Keratinocyte (primary cell): Measurements from ENCODE around the gene CTRB1. TPM values are rescaled to one million over a fixed set of nuclear protein-coding genes. Genes with fewer than 3 reads are reported as not detected.
"Not testable (repeated sequence)": the region's sequence is repeated elsewhere in the genome, so short reads cannot be mapped to it uniquely, and the experiment has no call there.

Source experiments
- DNase-seq: peaks from one replicate; pipeline ENCODE4 v3.0.0-alpha.2; 2011; ENCODE audit warnings: low read depth, missing footprints, low spot score
- FAIRE-seq: peaks from 2 replicates; lab custom pipeline; 2011; peaks lifted over from hg19 to GRCh38; lab: Jason Lieb, UNC
- H2AFZ ChIP-seq: 2 replicates; pipeline ENCODE4 v1.6.0; 2012; ENCODE audit warnings: low read length, control low read depth, inconsistent platforms; ENCODE audit not compliant: control insufficient read depth
- H3K27ac ChIP-seq: 2 replicates; pipeline ENCODE4 v1.5.1; 2011; ENCODE audit warnings: low read length; ENCODE audit not compliant: control insufficient read depth, insufficient read depth
- H3K27me3 ChIP-seq: 3 replicates; pipeline ENCODE4 v1.6.0; 2011; ENCODE audit warnings: low read length; ENCODE audit not compliant: control insufficient read depth, insufficient read depth; ENCODE audit errors: extremely low read depth
- H3K36me3 ChIP-seq, 2 experiments: 2 replicates in 1 of 2; 3 replicates in 1 of 2; pipeline ENCODE4 v1.5.1; 2011; ENCODE audit warnings: low read length in 2 of 2, mild to moderate bottlenecking in 1 of 2; ENCODE audit not compliant: control insufficient read depth in 2 of 2, insufficient read depth in 2 of 2; ENCODE audit errors: extremely low read depth in 1 of 2
- H3K4me1 ChIP-seq: 3 replicates; pipeline ENCODE4 v1.5.1; 2011; ENCODE audit warnings: low read length; ENCODE audit not compliant: control insufficient read depth, insufficient read depth; ENCODE audit errors: extremely low read depth
- H3K4me2 ChIP-seq: 3 replicates; pipeline ENCODE4 v1.6.0; 2011; ENCODE audit warnings: low read depth, low read length; ENCODE audit not compliant: control insufficient read depth, insufficient read depth; ENCODE audit errors: extremely low read depth
- H3K4me3 ChIP-seq, 3 experiments: fragments of 200-600 bp in 1 of 3; sonication (generic) in 1 of 3; 2 replicates in 2 of 3; 3 replicates in 1 of 3; pipeline ENCODE4 v1.5.1; 2011 to 2016; ENCODE audit warnings: low read length in 3 of 3, mild to moderate bottlenecking in 3 of 3, control low read depth in 2 of 3, inconsistent platforms in 1 of 3, low read depth in 1 of 3, mixed read lengths in 1 of 3, mixed run types in 1 of 3, moderate library complexity in 1 of 3; ENCODE audit not compliant: control insufficient read depth in 2 of 3, insufficient read depth in 2 of 3; ENCODE audit errors: extremely low read depth in 1 of 3
- H3K79me2 ChIP-seq: 2 replicates; pipeline ENCODE4 v1.6.0; 2012; ENCODE audit warnings: low read length; ENCODE audit not compliant: control insufficient read depth, insufficient read depth
- H3K9ac ChIP-seq: 3 replicates; pipeline ENCODE4 v1.6.0; 2011; ENCODE audit warnings: low read length; ENCODE audit not compliant: control insufficient read depth, insufficient read depth; ENCODE audit errors: extremely low read depth
- H3K9me1 ChIP-seq: 3 replicates; pipeline ENCODE4 v1.6.0; 2011; ENCODE audit warnings: low read length; ENCODE audit not compliant: control insufficient read depth, insufficient read depth; ENCODE audit errors: extremely low read depth
- H3K9me3 ChIP-seq: 2 replicates; pipeline ENCODE4 v1.5.1; 2012; ENCODE audit warnings: low read depth, low read length; ENCODE audit not compliant: control insufficient read depth
- H4K20me1 ChIP-seq: 3 replicates; pipeline ENCODE4 v1.6.0; 2011; ENCODE audit warnings: low read length; ENCODE audit not compliant: control insufficient read depth, insufficient read depth; ENCODE audit errors: extremely low read depth
- CTCF ChIP-seq, 3 experiments: IDR thresholded peaks in 1 of 3; conservative IDR thresholded peaks in 1 of 3; optimal IDR thresholded peaks in 1 of 3; 2 replicates in 2 of 3; 3 replicates in 1 of 3; pipeline versions ENCODE3 to v1.5.1; 2011; ENCODE audit warnings: low read length in 3 of 3, mild to moderate bottlenecking in 3 of 3, moderate library complexity in 2 of 3, control low read depth in 1 of 3, inconsistent platforms in 1 of 3; ENCODE audit not compliant: insufficient read depth in 2 of 3; ENCODE audit errors: extremely low read depth in 1 of 3
- EZH2 ChIP-seq: IDR thresholded peaks from one replicate; pipeline ENCODE4 v1.6.1; 2012; ENCODE audit warnings: inconsistent platforms, mild to moderate bottlenecking, low read length, moderate library complexity
- dilution Hi-C: fragments of 300-500 bp; cut with MboI; formaldehyde crosslinking; loops from one replicate; pipeline ENCODE4 v1.7.0; 2020; ENCODE audit warnings: low sequenced_read_pairs; ENCODE audit not compliant: extremely low pct_ligation_motif_present
- polyA plus RNA-seq, 5 experiments: library from polyadenylated mRNA; depleted of rRNA in 3 of 5; stranded (reverse) in 3 of 5; stranded (forward) in 1 of 5; unstranded in 1 of 5; fragments of >200 nt; gene quantifications; 1 replicate in 1 of 5; 2 replicates in 3 of 5; 3 replicates in 1 of 5; pipeline versions ENCODE4 v1.2.1 to v1.2.3, GENCODE V29; 2011 to 2012; ENCODE audit warnings: missing spikeins in 2 of 5, low read depth in 1 of 5, low replicate concordance in 1 of 5

Gene CTRB1
- polyA plus RNA-seq, 1 donor (not counting 4 experiments of a cell fraction or from before 2014, with no cell fraction given) = not detected

DNA sequence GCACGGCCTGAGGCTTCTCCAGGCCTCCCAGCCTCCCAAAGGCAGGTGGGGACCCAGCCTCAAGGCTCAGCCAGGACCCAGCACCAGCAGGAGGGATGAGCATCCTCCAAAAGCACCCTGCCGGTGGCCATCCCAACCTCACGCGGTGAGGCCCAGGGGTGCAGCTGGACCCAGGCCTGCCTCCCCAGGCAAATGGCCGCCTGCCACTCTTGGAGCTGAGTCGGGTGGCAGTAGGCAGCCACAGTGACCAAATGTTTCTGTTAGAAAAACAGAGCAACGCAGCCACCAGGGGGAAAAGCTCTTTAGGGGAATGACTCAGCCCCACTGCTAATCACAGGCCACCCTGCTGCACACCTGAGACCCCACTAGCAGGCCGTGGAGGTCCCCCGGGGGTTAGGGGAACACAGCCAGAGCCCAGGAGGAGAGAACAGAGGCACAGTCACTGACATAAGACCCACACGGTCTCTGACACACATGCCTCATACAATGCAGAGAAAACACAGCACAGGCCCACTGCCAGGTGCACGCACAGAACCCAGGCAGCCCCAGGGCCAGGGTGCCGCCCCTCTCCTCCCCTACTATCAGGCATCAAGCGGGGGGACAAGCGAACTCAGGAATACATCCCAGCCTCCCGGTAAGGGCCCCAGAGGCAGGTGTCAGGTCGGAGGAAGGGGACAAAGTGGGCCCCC is 20.2 kb downstream of the CTRB1 start:
- DNase-seq = no peak
- H3K9me3 ChIP-seq = no peaks in the 10 kb centered on the region
- no peaks in the 10 kb centered on the region for H3K9me1 ChIP-seq
- H3K36me3 ChIP-seq = peaks cover 46 to 61% of the 10 kb centered on the region in 2 experiments
- H3K4me1 ChIP-seq = peaks cover 28% of the 10 kb centered on the region
- peak overlapping the region; percentile 41 for H3K9ac ChIP-seq
- H3K4me3 ChIP-seq = no peak overlapping the region
- peak overlapping the region; percentile 40 for H3K27ac ChIP-seq
- dilution Hi-C loops = loop anchor here (25.0 kb wide), 1 partner anchor 148 kb away; no protein-coding TSS in a partner anchor
- TF ChIP-seq EZH2 (no peak), CTCF (optimal IDR thresholded peaks at IDR 0.05 in 1 of 3, IDR thresholded peaks at IDR 0.05 in 1 of 3, conservative IDR thresholded peaks at IDR 0.05 in 1 of 3; ENCODE audit: extremely low read depth in 1 of 3, insufficient read depth in 2 of 3, low read length in 3 of 3) (peak in 2 of 3 experiments; percentile 16 to 25)
- no peak for FAIRE-seq
- H4K20me1 ChIP-seq = peaks cover 12% of the 10 kb centered on the region
- peak overlapping the region; percentile 17 for H3K4me2 ChIP-seq
- peaks cover 91% of the 10 kb centered on the region for H3K79me2 ChIP-seq
- H3K27me3 ChIP-seq = no peaks in the 10 kb centered on the region
- no peak overlapping the region for H2AFZ ChIP-seq

DNA sequence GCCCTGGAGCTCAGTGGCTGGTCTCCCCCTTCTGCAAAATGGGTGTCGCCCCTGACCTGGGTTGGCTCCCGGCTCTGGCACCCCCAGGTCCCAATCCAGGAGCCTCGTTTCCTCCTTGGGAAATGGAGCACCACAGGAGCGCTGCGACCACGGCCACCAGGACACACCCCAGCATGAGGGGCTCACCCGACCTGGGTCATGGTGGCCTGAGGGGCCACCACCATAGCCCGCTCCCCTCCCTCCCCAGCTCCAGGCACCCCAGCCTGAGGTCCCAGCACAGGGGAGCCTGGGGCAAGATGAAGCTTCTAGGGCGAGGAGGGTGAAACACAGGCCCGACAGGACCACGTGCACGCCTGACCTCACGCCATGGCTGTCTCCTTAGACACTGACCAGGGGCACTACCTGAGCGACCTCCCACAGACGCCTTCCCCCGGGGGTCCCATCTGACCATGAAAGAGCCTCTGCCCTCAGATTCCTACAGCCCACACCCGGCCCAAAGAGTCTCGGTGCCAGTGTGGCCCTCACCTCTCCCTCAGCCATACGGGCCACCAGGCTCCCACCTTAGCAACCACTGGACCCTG is 20.8 kb downstream of the CTRB1 start:
- Histone ChIP-seq H3K27ac (no peak overlapping the region), H3K9ac (peak overlapping the region; percentile 4)
- DNase-seq = no peak

GRCh38 chr16:75240633-75241032 is 21.8 kb downstream of the CTRB1 start:
- H3K27ac ChIP-seq = not testable (repeated sequence)

More for the DNA sequence above, 20.8 kb downstream of the CTRB1 start:
- no peak overlapping the region for H3K4me2 ChIP-seq
- dilution Hi-C loops = loop anchor here (25.0 kb wide), 1 partner anchor 148 kb away; no protein-coding TSS in a partner anchor
- H3K36me3 ChIP-seq = peaks cover 45 to 61% of the 10 kb centered on the region in 2 experiments
- H3K9me1 ChIP-seq = no peaks in the 10 kb centered on the region
- H3K79me2 ChIP-seq = peaks cover 93% of the 10 kb centered on the region
- peaks cover 12% of the 10 kb centered on the region for H4K20me1 ChIP-seq
- no peak for TF ChIP-seq CTCF (optimal IDR thresholded peaks at IDR 0.05 in 1 of 3, IDR thresholded peaks at IDR 0.05 in 1 of 3, conservative IDR thresholded peaks at IDR 0.05 in 1 of 3; ENCODE audit: extremely low read depth in 1 of 3, insufficient read depth in 2 of 3, low read length in 3 of 3)
- no peak for TF ChIP-seq EZH2
- H3K4me3 ChIP-seq = no peak overlapping the region
- H3K4me1 ChIP-seq = peaks cover 28% of the 10 kb centered on the region
- H2AFZ ChIP-seq = no peak overlapping the region
- no peaks in the 10 kb centered on the region for H3K27me3 ChIP-seq
- H3K9me3 ChIP-seq = no peaks in the 10 kb centered on the region
- no peak for FAIRE-seq

More at GRCh38 chr16:75240633-75241032, 21.8 kb downstream of the CTRB1 start:
- not testable (repeated sequence) for DNase-seq, H2AFZ ChIP-seq, H3K4me3 ChIP-seq, FAIRE-seq, H3K4me2 ChIP-seq, H3K9me1 ChIP-seq, H3K9ac ChIP-seq, H3K9me3 ChIP-seq, H3K27me3 ChIP-seq
- Histone ChIP-seq H3K36me3 (peaks cover 42 to 57% of the 10 kb centered on the region in 2 experiments), H4K20me1 (peaks cover 12% of the 10 kb centered on the region), H3K79me2 (peaks cover 99% of the 10 kb centered on the region), H3K4me1 (peaks cover 38% of the 10 kb centered on the region)
- dilution Hi-C loops = loop anchor here (25.0 kb wide), 1 partner anchor 147 kb away; no protein-coding TSS in a partner anchor
